Measurements from ENCODE around the gene KCNJ6.

The KCNJ6 gene

DNA sequence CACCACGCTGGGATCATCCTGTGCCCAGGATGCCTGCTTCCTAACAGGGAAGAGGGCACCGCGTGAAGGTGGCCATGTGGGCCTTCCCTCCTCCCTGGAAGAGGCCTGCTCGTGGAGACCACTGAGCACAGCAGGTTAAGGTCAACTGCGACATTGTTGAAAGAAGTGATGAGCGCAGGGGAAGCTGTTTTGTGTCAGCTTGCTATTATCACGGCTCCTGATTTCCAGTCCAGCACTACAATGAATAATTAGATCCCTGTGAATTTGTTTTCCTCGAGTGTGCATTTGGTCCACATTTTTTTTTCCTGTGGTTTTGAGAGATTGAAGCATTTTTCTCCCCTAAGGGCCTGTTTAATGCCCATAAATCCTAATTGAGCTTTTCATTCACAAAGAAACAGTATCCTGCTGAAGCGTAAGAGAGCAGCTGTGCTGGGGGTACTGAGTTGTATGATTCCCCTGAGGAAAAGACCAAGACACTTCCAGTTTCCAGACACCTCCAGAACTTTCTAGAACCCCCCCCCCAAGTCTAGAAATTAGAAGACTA is 204.9 kb downstream of the KCNJ6 start:
- H3K27ac ChIP-seq (ENCODE audit: insufficient read depth in 1 of 2, low read depth in 1 of 2, low read length in 2 of 2, poor library complexity in 1 of 2, severe bottlenecking in 2 of 2), result no peak overlapping the region
- WGBS (ENCODE audit: insufficient coverage), result 96% methylated on average over 6 of the region's 9 CpGs
- no peak for DNase-seq

DNA sequence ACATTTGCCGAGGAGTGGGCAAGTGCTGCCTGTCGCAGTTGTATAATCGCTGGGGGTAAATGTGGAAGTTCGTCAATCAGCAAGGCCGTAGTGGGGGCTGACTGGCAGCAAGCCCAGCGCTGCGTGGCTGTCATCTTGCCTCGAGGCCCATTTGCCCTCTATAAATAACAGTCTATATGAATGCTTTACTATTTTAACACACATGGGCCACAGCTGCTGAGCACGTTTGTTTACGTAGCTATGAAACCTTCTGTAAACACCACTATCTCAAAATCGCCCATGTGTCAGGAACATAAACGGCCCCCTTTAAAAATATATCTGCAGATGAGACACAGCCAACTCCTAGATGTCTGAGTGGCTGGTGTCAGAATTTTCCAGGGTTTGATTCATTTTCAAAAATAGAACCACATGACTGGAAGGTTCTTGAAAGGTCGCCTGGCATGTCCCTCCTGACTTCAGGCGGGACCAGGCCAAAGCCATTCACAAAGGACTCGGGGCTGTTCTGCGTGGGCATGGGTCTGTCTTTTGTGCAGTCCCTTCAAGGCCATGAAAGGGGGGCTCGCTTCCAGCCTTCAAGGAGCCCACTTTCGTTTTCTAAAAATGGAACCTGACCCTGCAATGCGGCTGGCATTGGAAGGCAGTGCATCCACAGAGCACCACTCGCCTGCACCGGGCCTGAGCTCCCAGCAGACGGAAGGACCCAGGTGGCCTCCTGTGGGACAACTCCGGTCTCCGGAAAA is 205.5 kb downstream of the KCNJ6 start:
- WGBS (ENCODE audit: insufficient coverage), result 86% methylated on average over 18 of the region's 24 CpGs
- Histone ChIP-seq H3K36me3 (ENCODE audit: control insufficient read depth in 4 of 4, insufficient read depth in 4 of 4, low read length in 3 of 4) (no peaks in the 10 kb centered on the region), H3K9me3 (ENCODE audit: control extremely low read depth in 1 of 5, control insufficient read depth in 4 of 5, insufficient read depth in 2 of 5, low read depth in 1 of 5, low read length in 4 of 5) (no peaks in the 10 kb centered on the region), H3K27ac (ENCODE audit: insufficient read depth in 1 of 2, low read depth in 1 of 2, low read length in 2 of 2, poor library complexity in 1 of 2, severe bottlenecking in 2 of 2) (no peak overlapping the region), H3K4me3 (ENCODE audit: control insufficient read depth in 1 of 7, extremely low read depth in 1 of 7, insufficient read depth in 4 of 7, low read depth in 2 of 7, low read length in 6 of 7) (no peak overlapping the region), H3K4me1 (ENCODE audit: control extremely low read depth in 1 of 4, control insufficient read depth in 4 of 4, insufficient read depth in 4 of 4, low read length in 3 of 4) (peaks cover 0 to 4% (median 1%) of the 10 kb centered on the region in 4 experiments), H3K27me3 (replicated peaks in 2 of 5; ENCODE audit: control insufficient read depth in 4 of 5, insufficient read depth in 5 of 5, low read length in 4 of 5) (peaks cover 0 to 4% (median 0%) of the 10 kb centered on the region in 5 experiments)
- ChIA-PET CTCF (interaction anchor here (1.0 to 3.8 kb wide), 4 partner anchors 9 to 48 kb away, joined by 3 to 17 read pairs (median 5); no protein-coding TSS in a partner anchor), POLR2A (no interaction called here)
- DNase-seq, result peak in 2 of 3 donors; percentile 35 to 49

More for the DNA sequence above, 204.9 kb downstream of the KCNJ6 start:
- POLR2A ChIA-PET, result no interaction called here
- H3K4me3 ChIP-seq (ENCODE audit: control insufficient read depth in 1 of 7, extremely low read depth in 1 of 7, insufficient read depth in 4 of 7, low read depth in 2 of 7, low read length in 6 of 7), result no peak overlapping the region
- peaks cover 0 to 4% (median 0%) of the 10 kb centered on the region in 5 experiments for H3K27me3 ChIP-seq (replicated peaks in 2 of 5; ENCODE audit: control insufficient read depth in 4 of 5, insufficient read depth in 5 of 5, low read length in 4 of 5)
- no peaks in the 10 kb centered on the region for H3K9me3 ChIP-seq (ENCODE audit: control extremely low read depth in 1 of 5, control insufficient read depth in 4 of 5, insufficient read depth in 2 of 5, low read depth in 1 of 5, low read length in 4 of 5)
- CTCF ChIA-PET, result interaction anchor here (0.7 to 3.8 kb wide), 10 partner anchors 10 to 415 kb away, joined by 3 to 17 read pairs (median 4); no protein-coding TSS in a partner anchor
- no peaks in the 10 kb centered on the region for H3K36me3 ChIP-seq (ENCODE audit: control insufficient read depth in 4 of 4, insufficient read depth in 4 of 4, low read length in 3 of 4)
- H3K4me1 ChIP-seq (ENCODE audit: control extremely low read depth in 1 of 4, control insufficient read depth in 4 of 4, insufficient read depth in 4 of 4, low read length in 3 of 4), result peaks cover 0 to 4% (median 1%) of the 10 kb centered on the region in 4 experiments

DNA sequence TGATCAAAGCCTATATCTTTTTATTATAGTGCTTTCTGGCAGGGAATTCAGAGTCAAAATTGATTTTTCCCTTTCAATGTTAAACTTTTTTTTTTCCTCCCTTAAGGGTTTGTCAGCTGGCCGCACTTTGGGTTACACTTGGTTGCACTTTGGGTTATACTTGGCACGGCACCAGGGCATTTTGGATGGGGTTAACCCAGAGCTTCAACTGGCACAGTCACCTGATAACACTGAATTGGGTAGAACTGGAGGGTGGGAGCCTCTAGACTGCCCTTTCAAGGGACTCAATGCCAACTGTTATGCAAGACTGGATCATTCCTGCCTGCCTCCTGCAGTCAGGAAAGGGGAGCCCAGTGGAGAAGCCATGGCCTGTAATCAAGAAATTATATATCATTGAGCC is 211.5 kb downstream of the KCNJ6 start:
- Histone ChIP-seq H3K27me3 (replicated peaks in 2 of 5; ENCODE audit: control insufficient read depth in 4 of 5, insufficient read depth in 5 of 5, low read length in 4 of 5) (peaks cover 0 to 2% (median 0%) of the 10 kb centered on the region in 5 experiments), H3K27ac (ENCODE audit: insufficient read depth in 1 of 2, low read depth in 1 of 2, low read length in 2 of 2, poor library complexity in 1 of 2, severe bottlenecking in 2 of 2) (no peak overlapping the region), H3K4me1 (ENCODE audit: control extremely low read depth in 1 of 4, control insufficient read depth in 4 of 4, insufficient read depth in 4 of 4, low read length in 3 of 4) (no peaks in the 10 kb centered on the region), H3K9me3 (ENCODE audit: control extremely low read depth in 1 of 5, control insufficient read depth in 4 of 5, insufficient read depth in 2 of 5, low read depth in 1 of 5, low read length in 4 of 5) (no peaks in the 10 kb centered on the region), H3K4me3 (ENCODE audit: control insufficient read depth in 1 of 7, extremely low read depth in 1 of 7, insufficient read depth in 4 of 7, low read depth in 2 of 7, low read length in 6 of 7) (no peak overlapping the region), H3K36me3 (ENCODE audit: control insufficient read depth in 4 of 4, insufficient read depth in 4 of 4, low read length in 3 of 4) (no peaks in the 10 kb centered on the region)
- DNase-seq, result no peak
- POLR2A ChIA-PET, result no interaction called here
- CTCF ChIA-PET, result interaction anchor here (0.7 kb wide), 1 partner anchor 28 kb away, joined by 3 read pairs; no protein-coding TSS in a partner anchor
- WGBS (ENCODE audit: insufficient coverage), result 100% methylated on average over 1 of the region's 2 CpGs

DNA sequence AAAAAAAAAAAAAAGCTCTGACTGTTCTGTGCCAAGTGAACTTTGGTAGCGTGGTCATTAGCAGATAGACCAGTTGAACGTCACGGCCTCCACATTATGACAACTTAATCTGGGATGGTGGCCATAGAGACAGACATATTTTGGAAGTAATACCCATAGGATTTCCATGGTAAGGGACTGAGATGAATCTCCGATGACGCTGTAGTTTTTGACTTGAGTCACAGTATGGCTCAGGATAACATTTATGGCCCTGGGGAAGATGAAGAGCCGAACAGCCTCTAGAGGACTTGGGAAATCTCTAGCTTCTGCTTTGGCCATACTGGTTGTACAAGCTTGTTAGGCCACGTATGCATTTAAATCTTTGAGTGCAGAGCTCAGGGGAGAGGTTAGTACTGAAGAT is 214.0 kb downstream of the KCNJ6 start:
- peaks cover 0 to 2% (median 0%) of the 10 kb centered on the region in 5 experiments for H3K27me3 ChIP-seq (replicated peaks in 2 of 5; ENCODE audit: control insufficient read depth in 4 of 5, insufficient read depth in 5 of 5, low read length in 4 of 5)
- WGBS (ENCODE audit: insufficient coverage), result 100% methylated on average over 7 of the region's 7 CpGs
- no peak for DNase-seq
- ChIA-PET POLR2A (no interaction called here), CTCF (interaction anchor here (0.7 to 3.6 kb wide), 4 partner anchors 10 to 192 kb away, joined by 3 to 17 read pairs (median 6); no protein-coding TSS in a partner anchor)
- H3K27ac ChIP-seq (ENCODE audit: insufficient read depth in 1 of 2, low read depth in 1 of 2, low read length in 2 of 2, poor library complexity in 1 of 2, severe bottlenecking in 2 of 2), result no peak overlapping the region
- no peaks in the 10 kb centered on the region for H3K9me3 ChIP-seq (ENCODE audit: control extremely low read depth in 1 of 5, control insufficient read depth in 4 of 5, insufficient read depth in 2 of 5, low read depth in 1 of 5, low read length in 4 of 5)
- H3K4me3 ChIP-seq (ENCODE audit: control insufficient read depth in 1 of 7, extremely low read depth in 1 of 7, insufficient read depth in 4 of 7, low read depth in 2 of 7, low read length in 6 of 7), result no peak overlapping the region
- no peaks in the 10 kb centered on the region for H3K36me3 ChIP-seq (ENCODE audit: control insufficient read depth in 4 of 4, insufficient read depth in 4 of 4, low read length in 3 of 4)
- H3K4me1 ChIP-seq (ENCODE audit: control extremely low read depth in 1 of 4, control insufficient read depth in 4 of 4, insufficient read depth in 4 of 4, low read length in 3 of 4), result no peaks in the 10 kb centered on the region

- 43% methylated on average over 4 of the region's 6 CpGs for WGBS (ENCODE audit: insufficient coverage)
- H3K4me3 ChIP-seq (ENCODE audit: control insufficient read depth in 1 of 7, extremely low read depth in 1 of 7, insufficient read depth in 4 of 7, low read depth in 2 of 7, low read length in 6 of 7), result no peak overlapping the region
- H3K27me3 ChIP-seq (replicated peaks in 2 of 5; ENCODE audit: control insufficient read depth in 4 of 5, insufficient read depth in 5 of 5, low read length in 4 of 5), result peaks cover 0 to 4% (median 0%) of the 10 kb centered on the region in 5 experiments
- H3K9me3 ChIP-seq (ENCODE audit: control extremely low read depth in 1 of 5, control insufficient read depth in 4 of 5, insufficient read depth in 2 of 5, low read depth in 1 of 5, low read length in 4 of 5), result peaks cover 0 to 2% (median 0%) of the 10 kb centered on the region in 5 experiments
- H3K36me3 ChIP-seq (ENCODE audit: control insufficient read depth in 4 of 4, insufficient read depth in 4 of 4, low read length in 3 of 4), result no peaks in the 10 kb centered on the region
- no peaks in the 10 kb centered on the region for H3K4me1 ChIP-seq (ENCODE audit: control extremely low read depth in 1 of 4, control insufficient read depth in 4 of 4, insufficient read depth in 4 of 4, low read length in 3 of 4)
- CTCF ChIA-PET, result interaction anchor here (0.8 to 3.6 kb wide), 8 partner anchors 11 to 655 kb away, joined by 3 to 17 read pairs (median 4); no protein-coding TSS in a partner anchor
- peak; percentile 58 to 72 (median 68) for DNase-seq
- POLR2A ChIA-PET, result no interaction called here
- H3K27ac ChIP-seq (ENCODE audit: insufficient read depth in 1 of 2, low read depth in 1 of 2, low read length in 2 of 2, poor library complexity in 1 of 2, severe bottlenecking in 2 of 2), result no peak overlapping the region
Measured at GRCh38 chr21:37700641-37701202, 215.5 kb downstream of the KCNJ6 start.

- Histone ChIP-seq H3K27me3 (replicated peaks in 2 of 5; ENCODE audit: control insufficient read depth in 4 of 5, insufficient read depth in 5 of 5, low read length in 4 of 5) (peaks cover 0 to 6% (median 0%) of the 10 kb centered on the region in 5 experiments), H3K9me3 (ENCODE audit: control extremely low read depth in 1 of 5, control insufficient read depth in 4 of 5, insufficient read depth in 2 of 5, low read depth in 1 of 5, low read length in 4 of 5) (peaks cover 0 to 5% (median 0%) of the 10 kb centered on the region in 5 experiments), H3K4me1 (ENCODE audit: control extremely low read depth in 1 of 4, control insufficient read depth in 4 of 4, insufficient read depth in 4 of 4, low read length in 3 of 4) (no peaks in the 10 kb centered on the region), H3K36me3 (ENCODE audit: control insufficient read depth in 4 of 4, insufficient read depth in 4 of 4, low read length in 3 of 4) (no peaks in the 10 kb centered on the region), H3K27ac (ENCODE audit: insufficient read depth in 1 of 2, low read depth in 1 of 2, low read length in 2 of 2, poor library complexity in 1 of 2, severe bottlenecking in 2 of 2) (no peak overlapping the region), H3K4me3 (ENCODE audit: control insufficient read depth in 1 of 7, extremely low read depth in 1 of 7, insufficient read depth in 4 of 7, low read depth in 2 of 7, low read length in 6 of 7) (no peak overlapping the region)
- no peak for DNase-seq
- WGBS (ENCODE audit: insufficient coverage), result 92% methylated on average over 4 of the region's 5 CpGs
- ChIA-PET CTCF (no interaction called here), POLR2A (interaction anchor here (0.7 kb wide), 1 partner anchor 396 kb away, joined by 3 read pairs; no protein-coding TSS in a partner anchor)
Measured at GRCh38 chr21:37699024-37699775, 217.1 kb downstream of the KCNJ6 start.

Measured in common myeloid progenitor, CD34-positive (primary cell).